NCI-H2196 (cell line): ENCODE measurements around the gene PITX3.

Experiments
- DNase-seq: peaks from one replicate; lab custom pipeline; 2025; ENCODE audit not compliant: unreplicated experiment; lab: John Stamatoyannopoulos, UW

Gene PITX3

DNA sequence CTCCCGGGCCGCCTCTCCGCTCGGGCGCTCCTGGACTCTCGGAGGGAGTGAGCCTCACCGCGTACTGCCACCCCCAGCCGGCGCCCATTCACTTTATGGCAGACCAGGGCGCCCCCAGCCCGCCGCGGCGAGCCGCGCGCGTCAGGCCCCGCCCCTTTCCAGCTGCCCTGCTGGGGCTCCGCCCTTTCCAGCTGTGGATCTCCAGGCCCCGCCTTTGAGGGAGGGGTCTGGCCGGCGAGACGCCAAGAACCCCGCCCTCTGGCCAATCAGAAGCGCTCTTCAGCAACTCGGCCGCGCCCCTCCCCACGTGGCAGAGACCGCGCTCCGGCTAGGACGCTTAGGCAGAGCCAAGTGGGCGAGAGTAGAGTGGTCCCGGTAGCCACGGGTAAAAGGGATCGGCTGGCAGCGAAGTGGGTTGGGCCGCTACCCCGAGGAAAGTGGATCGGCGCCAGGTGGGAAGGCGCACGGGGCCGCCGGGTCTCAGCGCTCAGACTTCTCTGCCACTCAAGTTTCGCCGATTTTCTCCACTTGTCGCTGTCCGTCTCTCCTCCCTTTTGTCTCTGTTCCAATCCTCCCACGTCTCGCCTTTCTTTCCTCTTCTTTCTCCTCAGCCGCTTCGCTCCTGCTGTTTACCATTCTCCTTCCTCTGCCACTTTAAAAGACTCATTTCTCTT, at the start of gene PITX3:
Gene PITX3, minus strand, starts transcription at position 69 of the 674 bp plus-strand sequence. CDS start 9,432 bp downstream, outside the sequence.
- peak; percentile 73 for DNase-seq

- no peak for DNase-seq
These were observed 48.5 kb upstream of the PITX3 start for GRCh38 chr10:102289840-102290239.

DNA sequence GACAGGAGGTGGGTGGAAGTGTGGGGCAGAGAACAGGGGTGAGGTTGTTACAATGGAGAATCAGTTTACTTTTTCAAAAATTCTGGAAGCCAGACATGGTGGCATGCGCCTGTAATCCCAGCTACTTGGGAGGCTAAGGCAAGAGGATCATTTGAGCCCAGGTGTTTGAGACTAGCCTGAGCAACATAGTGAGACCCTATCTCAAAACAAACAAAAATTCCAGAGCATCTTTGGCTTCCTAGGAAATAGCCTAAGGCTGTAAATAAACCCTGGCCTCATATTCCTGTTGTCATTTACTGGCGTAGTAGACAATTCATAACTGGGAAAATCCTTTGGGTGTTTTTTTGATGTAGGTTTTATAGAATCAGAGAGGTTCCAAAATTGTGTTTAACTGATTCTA, 48.0 kb upstream of the PITX3 start:
- no peak for DNase-seq

DNA sequence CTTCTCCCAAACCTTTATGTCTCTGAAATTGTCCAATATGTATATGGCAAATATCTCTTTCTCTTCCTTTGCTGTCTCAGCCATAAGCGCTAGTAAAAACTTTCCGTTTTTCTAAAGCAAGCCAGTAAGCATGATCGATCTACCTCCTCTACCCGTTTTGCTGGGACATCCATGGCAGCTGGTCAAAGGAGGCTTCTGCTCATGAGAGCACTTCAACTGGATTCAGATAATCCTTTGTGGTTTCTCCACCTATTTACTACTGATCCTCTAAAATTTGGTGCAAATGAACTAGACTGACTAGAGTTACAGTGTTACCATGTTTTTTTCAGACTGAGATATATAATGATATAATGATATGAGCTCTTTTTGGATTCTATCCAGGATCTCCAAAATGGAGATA, 46.7 kb upstream of the PITX3 start:
- DNase-seq = no peak

DNA sequence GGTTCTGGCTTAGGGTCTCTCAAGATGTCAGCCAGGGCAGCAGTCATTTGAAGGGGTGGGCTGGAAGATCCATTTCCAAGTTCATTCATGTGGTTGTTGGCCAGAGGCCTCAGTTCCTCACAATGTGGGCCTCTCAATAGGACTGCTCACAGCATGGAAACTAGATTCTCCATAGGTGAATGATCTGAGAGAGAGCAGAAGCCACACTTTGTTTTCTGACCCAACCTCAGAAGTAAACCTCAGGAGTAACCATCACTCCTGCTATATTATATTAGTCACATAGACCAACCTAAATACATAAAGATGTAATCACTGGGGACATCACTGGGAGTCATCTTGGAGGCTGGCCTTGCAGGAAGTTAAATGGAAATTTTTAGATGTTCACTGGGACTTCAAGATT, 46.2 kb upstream of the PITX3 start:
- no peak for DNase-seq

GRCh38 chr10:102286216-102286615, 44.9 kb upstream of the PITX3 start:
- no peak for DNase-seq

DNA sequence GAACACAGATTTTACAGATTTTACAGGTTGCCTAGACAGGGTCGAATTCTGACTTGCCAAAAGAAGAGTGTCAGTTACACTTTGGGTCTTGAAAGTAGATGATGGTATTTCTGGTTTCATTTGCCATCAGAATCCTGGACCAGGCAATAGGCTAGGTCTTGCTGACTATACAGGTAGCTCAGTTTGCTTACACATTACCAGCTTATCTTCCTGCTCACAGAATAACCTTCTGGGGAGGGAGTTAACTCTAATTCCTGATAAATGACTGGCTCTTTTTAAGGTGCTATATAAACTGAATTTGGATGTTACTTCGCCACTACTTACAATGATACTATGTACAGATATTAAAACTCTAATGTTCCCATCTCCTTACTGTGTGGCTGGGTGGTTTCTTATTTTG, 43.8 kb upstream of the PITX3 start:
- no peak for DNase-seq

DNA sequence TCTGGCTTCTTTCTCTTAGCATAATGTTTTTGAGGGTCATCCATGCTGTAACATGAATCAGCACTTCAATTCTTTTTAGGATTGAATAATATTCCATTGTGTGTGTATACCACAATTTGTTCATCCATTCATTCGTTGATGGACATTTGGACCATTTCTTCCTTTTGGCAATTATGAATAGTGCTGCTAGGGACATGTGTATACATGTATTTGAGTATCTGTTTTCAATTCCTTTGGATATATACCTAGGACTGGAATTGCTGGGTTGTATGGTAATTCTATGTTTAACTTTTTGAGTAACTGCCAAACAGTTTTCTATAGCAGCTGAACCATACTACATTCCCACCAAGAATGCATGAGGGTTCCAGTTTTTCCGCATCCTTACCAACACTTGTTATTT, 43.2 kb upstream of the PITX3 start:
- no peak for DNase-seq

DNA sequence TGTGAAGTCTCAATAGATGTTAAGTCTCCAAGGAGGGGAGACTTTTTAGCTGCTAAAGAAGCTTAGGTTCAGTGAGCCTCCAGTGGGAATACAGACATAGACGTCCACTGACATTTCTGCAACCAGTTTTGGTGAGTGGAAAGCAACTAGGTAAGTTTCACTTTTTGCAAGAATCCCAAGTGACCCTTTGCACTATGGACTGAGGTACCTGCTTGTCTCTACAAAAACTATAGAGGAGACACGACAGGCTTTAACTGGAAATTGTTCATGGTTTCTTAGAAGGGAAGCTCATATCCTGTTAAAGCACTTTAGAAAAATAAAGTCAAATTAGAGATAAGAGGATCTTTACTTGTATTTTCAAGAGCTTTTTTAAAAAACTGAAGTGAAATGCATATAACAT, 42.6 kb upstream of the PITX3 start:
- DNase-seq = no peak

DNA sequence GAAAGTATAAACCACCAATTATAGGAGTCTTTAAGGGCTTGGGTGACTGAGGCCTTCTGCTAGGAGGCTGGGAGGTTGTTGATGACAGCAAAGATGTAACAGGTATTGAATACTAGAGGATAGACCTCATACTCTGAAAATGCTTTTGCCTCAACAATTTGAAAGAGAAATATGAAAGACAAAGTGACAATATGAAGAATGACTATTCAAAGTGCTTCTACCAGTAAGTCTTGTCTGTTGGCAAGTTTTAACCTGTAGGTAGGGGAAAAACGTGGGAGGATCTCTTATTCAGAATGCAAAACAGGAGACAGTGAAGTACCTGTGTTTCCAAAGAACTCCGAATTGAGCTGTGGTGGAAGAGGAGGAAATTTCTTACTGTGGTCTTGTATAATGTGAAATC, 42.2 kb upstream of the PITX3 start:
- DNase-seq = no peak

DNA sequence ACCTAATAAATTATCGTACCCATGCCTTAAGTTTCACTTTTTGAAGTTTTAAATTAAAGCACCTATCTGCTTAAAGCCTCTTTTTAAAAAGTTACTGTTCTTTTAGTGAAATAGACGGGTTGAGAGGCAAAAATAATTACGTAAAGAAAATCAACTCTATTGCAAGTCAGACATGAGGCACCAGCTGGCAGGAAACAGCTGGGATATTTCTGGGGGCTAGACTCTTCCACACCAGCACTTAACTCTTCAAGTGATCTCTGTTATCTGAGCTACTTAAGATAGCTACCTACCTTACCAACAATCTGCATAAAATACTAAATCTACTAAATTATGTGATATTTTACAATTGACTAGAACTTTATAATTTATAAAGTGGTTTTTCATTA, 39.8 kb upstream of the PITX3 start:
- DNase-seq = no peak

- DNase-seq = no peak
These were observed 39.2 kb upstream of the PITX3 start for GRCh38 chr10:102280397-102281101.

DNA sequence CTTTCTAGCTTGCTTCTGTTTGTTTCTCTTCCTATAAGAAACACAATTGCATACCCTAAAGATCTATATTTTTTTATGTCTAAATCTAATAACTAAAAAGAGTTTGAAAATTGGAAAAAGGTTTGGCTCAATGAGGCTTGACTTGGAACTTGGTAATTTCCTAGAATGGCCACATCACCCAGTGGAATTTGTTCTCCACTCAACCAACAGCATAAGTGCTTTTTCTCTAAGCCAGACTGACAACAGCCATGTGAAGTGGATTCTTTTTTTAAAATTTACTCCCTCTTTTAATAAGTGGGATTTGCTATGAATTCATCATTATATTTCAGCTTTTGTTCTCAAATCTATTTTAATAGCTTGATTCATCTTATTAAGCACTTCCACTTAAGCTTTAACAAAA, 37.8 kb upstream of the PITX3 start:
- no peak for DNase-seq

DNA sequence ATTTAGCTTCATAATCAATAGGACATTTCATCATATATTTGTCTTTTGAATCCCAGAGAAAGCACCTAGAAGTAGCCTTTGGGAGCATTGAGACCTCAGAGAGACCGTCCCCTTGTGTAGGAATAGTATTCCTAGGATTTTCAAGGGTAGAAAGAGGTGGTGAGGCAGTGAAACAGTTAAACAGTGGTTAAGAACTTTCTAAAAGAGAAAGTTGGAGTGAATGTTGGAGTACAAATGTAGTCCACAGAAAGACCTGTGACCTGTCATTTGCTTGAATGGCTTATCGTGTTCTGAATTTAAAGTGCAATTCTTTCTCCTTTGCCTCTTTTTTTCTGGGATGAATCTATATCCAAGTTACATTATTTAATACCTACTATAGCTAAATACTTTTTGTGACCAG, 34.0 kb upstream of the PITX3 start:
- no peak for DNase-seq

DNA sequence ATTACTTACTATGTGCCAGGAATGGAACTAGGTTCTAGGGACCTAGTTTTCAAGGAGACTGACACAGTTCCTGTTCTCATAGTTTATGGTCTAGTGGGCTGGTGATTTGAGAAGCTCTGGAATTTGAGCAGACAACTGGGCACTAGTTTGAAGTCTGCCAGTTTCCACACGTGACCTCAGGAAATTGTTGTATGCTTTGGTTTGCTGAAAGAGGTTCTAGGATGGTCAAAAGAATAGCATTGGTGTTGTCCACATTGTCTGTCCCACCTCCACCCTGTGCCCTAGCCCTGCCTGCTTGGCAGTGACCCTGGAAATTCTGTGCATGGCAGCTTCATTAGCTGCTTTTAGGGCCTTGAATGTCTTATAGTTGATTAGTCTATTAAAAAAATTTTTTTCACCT, 32.8 kb upstream of the PITX3 start:
- DNase-seq = no peak

DNA sequence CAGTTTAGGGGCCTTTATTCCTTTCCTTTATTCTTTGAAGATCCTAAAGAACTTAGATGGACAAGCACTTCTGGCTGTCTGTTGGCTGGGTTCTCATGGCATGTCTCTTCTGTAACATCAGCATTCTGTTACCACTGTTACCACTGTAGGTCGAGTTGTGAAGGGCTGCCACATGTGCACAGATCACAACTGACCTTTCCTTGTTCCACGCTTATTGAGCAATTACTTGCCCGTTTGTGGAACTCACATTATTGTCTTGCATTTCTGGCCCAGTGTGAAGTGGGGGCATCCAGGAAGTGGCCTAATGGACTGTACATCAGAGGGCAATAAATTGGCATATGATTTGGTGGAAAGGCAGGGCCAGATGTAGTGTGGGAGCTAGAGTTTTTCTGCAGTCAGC, 27.7 kb upstream of the PITX3 start:
- DNase-seq = no peak

- DNase-seq = no peak
These were observed 27.1 kb upstream of the PITX3 start for GRCh38 chr10:102268375-102268888.

GRCh38 chr10:102267748-102268147, 26.4 kb upstream of the PITX3 start:
- DNase-seq = no peak

DNA sequence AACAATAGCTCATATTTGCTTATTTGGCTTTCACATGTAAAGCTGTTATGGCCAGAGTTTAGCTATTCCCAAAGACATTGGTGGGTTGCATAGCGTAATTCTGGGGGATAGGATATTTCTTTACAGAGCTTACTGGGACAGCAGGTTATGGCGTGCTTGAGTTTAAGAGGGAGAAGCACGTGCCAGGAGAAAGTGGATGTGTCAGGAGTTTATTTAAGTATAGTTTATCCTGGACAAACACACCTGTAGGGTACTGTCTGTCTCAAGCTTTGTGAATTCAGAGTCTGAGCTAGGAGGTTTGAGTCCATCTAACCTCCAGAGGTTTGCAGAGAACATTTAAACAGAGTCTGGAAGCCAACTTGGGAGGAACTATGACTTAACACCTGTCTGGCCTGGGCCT, 25.4 kb upstream of the PITX3 start:
- DNase-seq = no peak

DNA sequence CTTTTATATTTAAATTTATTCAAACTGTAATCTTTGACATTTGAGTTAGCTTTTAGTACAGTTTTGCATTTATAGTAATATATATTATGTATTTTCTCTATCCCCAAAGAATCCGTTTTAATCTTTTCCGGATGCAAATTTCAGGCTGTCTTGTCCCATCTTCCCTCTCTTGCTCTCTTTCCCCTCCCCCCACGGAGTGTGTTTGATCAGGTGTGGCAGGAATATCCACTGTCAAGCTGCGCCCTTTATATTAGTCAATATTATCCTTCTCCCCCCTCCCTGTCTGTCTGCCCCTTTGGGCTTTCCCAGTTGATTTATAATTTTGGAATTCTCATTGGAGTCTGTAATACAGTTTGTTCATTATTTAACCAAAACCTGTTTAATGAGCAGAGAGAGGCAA, 23.1 kb upstream of the PITX3 start:
- DNase-seq = no peak

DNA sequence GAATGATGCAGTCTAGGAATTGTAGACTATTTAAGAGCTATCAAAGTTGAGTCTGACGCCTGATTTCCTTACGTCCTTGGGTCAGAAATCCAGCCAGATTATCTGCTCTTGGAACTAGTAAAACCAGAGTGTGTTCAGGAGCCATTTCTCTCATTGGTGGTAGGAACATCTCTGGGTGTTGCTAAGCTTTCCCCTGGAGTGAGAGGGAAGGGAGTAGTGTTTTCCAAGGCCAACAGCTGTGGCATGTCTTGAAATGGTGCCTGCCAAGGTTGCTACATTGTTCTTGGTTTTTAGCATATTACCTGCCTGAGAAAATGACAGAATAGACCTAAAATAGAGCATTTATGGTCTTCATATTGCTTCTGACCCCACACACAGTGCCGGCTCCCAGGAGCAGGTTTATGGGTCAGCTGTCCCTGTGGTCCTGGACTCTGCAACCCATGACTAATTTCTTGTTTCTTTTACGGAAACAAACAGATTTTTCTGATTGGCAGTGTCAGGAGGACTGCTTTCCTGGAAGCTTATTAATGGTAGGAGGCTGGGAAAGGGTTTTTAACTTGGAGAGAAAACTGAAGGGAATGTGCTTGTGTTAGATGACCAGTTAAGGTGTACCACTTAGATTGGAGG, 21.5 kb upstream of the PITX3 start:
- no peak for DNase-seq

GRCh38 chr10:102261842-102262241, 20.5 kb upstream of the PITX3 start:
- DNase-seq = no peak
